HG03064 (cell line): ENCODE results near the gene DYDC2.

ENCODE experiments used
- ATAC-seq: cut with Tn5 transposase; IDR thresholded peaks from one replicate; pipeline ENCODE4 v1.9.1; 2021; ENCODE audit warnings: low read depth; ENCODE audit not compliant: unreplicated experiment

Gene DYDC2

GRCh38 chr10:80365510-80365909, 8.9 kb downstream of the DYDC2 start:
- ATAC-seq = no peak

DNA sequence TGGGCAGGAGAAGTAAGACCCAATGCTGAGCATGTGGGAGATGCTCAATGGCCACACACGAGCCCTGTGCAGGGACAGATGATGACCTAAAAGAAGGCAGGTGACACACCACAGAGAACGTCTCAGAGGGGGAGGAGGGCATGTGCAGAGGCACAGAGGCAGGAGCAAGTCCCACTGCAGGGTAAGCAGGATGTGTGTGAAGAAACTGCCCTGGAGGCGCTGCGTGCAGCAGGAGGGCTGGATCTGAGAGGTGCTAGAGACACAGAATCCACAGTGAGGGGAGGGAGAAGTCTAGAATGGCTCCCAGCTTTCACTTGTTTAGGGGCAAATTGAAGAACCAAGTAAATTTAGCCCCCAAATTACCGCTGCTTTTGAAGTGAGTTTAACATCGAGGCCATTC, 14.9 kb downstream of the DYDC2 start:
- ATAC-seq = no peak

DNA sequence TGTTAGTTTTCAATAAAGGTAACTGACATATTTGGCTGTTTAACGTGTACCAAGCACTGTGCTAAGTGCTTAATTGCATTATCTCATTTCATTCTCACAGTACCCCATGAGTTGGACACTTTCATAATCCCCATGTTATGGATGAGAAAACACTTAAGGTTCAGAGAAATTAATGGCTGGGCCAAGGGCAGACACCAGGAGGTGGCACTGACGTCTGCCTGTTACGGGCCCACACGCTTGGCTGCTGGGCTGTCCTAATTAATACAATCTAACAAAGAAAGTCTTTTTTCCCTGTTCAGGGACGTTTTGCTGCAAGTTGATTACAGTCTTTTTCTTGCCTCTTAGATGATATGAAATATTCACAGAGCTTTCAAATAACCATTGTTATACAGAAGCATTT, 16.1 kb downstream of the DYDC2 start:
- no peak for ATAC-seq

DNA sequence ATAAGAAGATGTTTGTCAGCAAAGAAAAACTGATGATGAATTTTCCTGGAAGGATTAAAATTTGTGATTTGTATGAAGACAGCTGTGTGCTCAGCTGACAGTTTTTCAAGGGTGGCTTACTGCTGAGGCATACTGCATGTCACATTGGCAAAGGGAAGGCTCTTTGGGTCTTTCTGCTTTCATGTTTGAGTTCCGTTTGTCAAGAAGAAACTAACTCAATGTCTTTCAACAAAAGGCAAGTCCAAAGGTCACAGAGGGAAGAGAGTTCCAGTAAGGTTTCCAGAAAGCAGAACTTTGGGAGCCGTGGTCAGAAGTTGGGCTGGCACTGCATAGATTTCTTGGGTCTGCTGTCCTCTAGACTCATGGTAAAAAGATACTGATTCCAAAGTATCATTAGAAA, 16.9 kb downstream of the DYDC2 start:
- ATAC-seq = no peak

- no peak for ATAC-seq
These were observed 23.1 kb downstream of the DYDC2 start for GRCh38 chr10:80379701-80380100.

- ATAC-seq = no peak
These were observed 23.6 kb downstream of the DYDC2 start for GRCh38 chr10:80380185-80380584.

DNA sequence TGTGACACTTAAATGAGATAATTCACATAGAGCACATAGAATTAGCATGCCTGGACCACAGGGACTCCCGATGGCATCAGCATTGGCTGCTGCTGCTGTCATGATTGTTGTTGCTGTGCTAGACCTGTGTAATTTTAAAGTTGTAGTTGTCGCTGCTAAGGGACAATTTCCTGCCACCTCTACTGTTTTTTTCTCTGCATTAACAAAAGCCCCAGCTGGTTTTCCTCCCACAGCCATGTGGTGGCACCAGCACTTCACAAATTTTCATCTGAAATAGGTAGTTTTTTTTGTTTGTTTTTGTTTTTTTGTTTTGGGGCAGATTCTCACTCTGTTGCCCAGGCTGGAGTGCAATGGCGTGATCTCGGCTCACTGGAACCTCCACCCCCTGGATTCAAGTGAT, 26.4 kb downstream of the DYDC2 start:
- no peak for ATAC-seq

DNA sequence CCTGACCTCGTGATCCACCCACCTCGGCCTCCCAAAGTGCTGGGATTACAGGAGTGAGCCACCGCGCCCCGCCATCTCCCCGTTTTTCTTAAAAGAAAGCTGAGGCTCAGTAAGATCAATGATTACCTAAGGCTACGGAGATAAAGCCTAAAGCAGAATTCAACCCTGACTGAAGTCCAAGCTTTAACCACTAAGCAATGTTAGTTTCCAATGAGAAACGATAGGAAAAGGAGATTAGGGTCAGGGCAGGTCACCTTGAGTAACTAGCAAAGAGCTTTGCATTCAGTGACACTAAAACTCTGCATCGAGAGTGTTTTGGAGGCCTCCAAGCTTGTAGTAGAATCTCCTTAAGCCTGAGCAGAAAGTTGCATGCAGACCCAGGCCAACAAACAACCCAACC, 34.2 kb downstream of the DYDC2 start:
- ATAC-seq = no peak

DNA sequence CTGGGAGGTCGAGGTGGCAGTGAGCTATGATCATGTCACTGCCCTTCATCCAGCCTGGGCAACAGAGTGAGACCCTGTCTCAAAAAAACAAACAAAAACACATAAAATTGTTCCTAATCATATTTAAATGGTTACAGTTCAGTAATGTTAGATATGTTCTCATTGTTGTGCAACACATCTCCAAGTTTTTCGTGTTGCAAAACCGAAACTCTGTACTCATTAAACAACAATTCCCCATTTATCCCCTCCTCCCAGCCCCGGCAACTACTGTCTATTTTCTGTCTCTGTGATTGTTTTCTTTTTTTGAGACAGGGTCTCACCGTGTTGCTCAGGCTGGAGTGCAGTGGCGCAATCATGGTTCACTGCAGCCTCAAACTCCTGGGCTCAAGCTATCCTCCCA, 35.7 kb downstream of the DYDC2 start:
- ATAC-seq = no peak

DNA sequence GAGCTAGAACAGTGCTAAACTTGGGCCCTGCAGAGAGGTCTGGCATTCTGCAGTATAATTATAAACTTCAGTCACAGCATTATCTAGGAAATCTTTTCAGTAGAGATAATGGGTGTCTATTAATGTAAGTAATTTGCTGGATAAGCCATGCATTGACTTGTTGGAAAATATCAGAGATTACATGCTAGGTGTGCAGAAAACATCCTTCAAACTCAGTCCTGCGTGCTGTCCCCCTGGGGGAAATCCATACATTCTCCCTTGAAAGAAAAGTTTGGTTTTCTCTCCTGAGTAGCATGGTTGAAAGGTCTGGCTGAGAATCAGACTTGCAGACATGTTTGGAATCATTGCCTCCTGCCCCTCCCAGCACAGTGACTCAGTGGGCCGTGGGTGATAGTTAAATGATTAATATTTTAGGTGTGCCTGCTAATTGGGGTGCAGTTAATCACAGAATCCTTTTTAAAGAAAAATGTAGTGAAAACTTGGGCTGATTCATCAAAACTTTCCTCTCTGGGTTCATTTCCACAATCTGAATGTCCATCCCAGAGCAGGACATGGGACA, 37.9 kb downstream of the DYDC2 start:
- ATAC-seq = no peak

GRCh38 chr10:80397014-80397413, 40.4 kb downstream of the DYDC2 start:
- no peak for ATAC-seq

- ATAC-seq = no peak
These were observed 43.7 kb downstream of the DYDC2 start for GRCh38 chr10:80400136-80400804.

DNA sequence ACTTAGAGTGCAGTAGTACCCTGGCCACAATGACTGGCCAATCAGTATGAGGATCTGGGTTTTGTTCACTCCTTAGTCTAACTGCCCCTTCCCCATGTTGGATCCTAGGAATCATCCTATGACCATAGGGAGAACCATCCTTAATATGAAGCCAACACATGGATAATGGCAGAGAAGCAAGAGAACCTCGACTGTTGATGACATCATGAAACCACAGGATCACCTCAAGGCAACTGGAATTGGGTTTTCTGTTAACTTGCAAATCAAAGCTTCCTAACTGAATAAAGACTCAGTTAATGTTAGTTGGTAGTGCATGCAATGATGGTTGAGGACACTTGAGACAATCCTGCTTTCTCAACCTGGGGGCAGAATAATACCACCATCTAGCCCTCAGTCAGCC, 48.5 kb downstream of the DYDC2 start:
- ATAC-seq = no peak

DNA sequence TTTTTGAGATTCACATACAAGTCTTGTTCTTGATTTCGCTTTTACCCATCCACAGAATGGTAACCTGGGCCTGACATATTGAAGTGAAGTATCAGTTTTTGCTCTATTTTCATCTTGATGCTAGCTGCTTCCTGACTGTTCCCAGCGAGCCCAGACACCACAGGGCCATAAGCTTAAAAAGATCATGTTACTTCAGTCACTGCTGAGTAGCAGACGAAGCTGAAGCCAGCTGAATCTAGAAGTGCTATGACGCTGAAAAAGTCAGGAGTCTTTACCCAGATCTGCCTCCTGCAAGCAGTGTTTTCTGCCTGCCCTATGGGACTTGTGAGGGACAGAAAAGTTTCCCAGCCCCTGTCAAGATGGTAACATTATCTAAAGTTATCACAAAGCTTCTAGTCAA, 49.0 kb downstream of the DYDC2 start:
- ATAC-seq = no peak

DNA sequence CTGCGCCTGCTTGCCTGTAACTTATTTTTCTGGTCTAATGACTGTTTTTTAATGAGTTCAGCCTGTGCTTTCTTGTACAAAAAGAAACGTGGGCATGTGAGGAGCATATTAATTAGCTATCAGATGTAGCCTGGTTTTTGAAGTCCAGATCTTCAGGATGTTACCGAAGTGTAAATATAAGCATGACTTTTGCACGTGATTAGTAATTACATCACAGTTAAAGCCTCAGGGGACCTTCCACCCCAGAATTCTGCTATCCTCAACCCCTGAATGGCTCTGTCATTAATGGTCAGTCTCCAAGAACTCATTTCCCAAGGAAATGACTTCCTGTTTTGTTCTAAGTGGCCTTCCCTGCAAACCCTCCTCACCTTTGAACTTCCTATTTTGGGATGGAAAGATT, 49.6 kb downstream of the DYDC2 start:
- ATAC-seq = no peak

GRCh38 chr10:80407812-80408241, 51.2 kb downstream of the DYDC2 start:
- ATAC-seq = peak; percentile 21

DNA sequence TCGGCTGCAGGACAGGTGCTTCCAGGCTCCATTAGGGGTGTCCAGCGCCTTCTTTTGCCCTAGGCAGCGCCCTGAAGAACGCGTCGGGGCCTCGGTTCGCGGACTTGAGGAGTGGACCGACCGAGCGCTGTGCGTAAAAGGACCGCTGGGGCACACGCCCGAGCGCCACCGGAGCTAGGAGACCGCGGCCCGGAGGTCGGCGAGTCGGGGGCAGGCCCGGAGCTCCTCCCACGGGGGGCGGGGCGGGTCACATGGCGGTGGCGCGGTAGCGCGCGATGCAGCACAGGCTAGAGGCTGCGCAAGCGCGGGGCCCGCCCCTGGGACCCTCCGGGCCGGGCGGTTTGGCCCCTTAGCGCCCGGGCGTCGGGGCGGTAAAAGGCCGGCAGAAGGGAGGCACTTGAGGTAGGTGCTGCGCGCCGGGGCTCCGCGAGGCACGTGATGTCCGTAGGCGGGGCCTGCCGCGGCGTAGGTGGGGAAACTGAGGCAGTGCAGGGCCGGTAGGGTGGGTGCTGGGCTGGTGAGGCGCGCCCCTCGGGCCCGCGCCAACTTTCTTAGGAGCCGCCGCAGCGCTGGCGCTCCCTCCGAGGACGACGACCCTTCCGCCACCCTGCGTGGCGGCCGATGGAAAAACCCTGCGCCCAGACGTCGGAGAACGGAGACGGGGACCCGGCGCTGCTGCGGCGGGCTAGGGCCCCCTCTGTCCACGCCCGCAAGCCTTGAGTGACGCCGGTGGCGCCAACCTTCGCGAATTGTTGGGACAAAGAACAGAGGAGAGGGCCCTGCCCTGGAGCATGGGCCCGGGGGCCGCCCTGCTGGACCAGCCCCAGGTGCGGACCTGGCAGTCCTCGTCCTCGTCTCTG, 51.9 kb downstream of the DYDC2 start, which contains the start of gene PRXL2A:
PRXL2A (plus strand) TSS at position 310 of the 860 bp plus-strand sequence. CDS start 11,917 bp downstream, outside the sequence.
- peak; percentile 98 for ATAC-seq

DNA sequence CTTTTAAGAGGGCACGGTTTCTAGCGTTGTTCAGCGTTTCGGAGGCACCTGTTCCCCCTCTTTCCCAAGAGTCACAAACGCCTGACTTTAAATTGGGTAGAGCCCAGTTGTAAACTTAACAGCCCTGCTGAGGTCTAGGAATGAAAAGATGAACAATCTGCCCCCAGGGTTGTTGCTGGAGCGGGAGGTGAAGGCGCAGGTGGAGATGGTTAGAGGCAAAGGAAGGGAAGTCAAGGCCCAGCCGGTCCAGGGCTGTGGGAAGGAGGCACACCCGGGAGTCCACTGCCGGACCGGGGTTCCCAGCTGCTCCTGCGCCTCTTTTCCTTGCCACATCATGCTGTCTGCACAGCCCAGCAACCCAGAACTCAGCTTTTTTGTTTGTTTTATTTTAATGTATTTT, 52.5 kb downstream of the DYDC2 start:
- ATAC-seq = no peak

GRCh38 chr10:80410122-80410521, 53.5 kb downstream of the DYDC2 start:
- no peak for ATAC-seq

DNA sequence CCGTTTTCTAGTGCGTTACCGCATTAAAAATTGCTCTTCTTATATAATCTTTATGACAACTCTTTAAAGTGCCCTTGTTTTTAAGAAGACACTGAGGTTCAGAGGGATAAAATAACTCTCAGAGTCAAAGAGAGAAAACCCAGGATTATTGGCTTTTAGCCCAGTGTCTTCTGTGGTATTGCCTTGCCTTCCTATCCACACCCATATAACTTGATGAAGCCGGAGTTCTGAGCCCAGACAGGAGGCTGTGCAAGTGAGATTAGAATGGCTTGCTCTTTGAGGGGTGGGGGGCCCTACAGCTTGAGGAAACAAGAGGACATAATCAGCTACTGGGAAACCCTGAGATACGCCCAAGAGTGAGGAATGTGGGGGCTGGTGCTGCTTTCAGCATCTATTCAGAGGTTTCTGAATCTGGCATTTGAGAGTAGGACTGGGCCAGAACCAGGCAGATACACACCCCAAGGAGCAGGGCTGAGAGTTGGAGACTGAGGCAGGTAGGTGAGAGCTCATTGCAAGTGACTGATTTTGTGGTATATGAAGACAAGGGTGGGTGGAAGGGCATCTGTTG, 54.1 kb downstream of the DYDC2 start:
- ATAC-seq = no peak

GRCh38 chr10:80411267-80411668, 54.7 kb downstream of the DYDC2 start:
- ATAC-seq = no peak
